Parathyroid adenoma (tissue), 2 donors: ENCODE data around the gene ELP4.

Source experiments
- H2AFZ ChIP-seq: fragments of 300-600 bp; sonication (generic); one replicate; pipeline ENCODE4 v1.7.0; 2017; ENCODE audit warnings: antibody characterized with exemption, mild to moderate bottlenecking
- H3K27ac ChIP-seq: fragments of 300-600 bp; sonication (generic); one replicate; pipeline ENCODE4 v1.7.0; 2017
- H3K27me3 ChIP-seq: fragments of 300-600 bp; sonication (generic); one replicate; pipeline ENCODE4 v1.7.0; 2017; ENCODE audit warnings: low read length; ENCODE audit not compliant: control insufficient read depth, insufficient read depth
- H3K36me3 ChIP-seq: fragments of 300-600 bp; sonication (generic); one replicate; pipeline ENCODE4 v1.7.0; 2017; ENCODE audit warnings: low read length; ENCODE audit not compliant: control insufficient read depth, insufficient read depth
- H3K4me1 ChIP-seq: fragments of 300-600 bp; sonication (generic); one replicate; pipeline ENCODE4 v1.7.0; 2017; ENCODE audit warnings: control low read depth
- H3K4me2 ChIP-seq: fragments of 300-600 bp; sonication (generic); one replicate; pipeline ENCODE4 v1.7.0; 2017; ENCODE audit warnings: low read length
- H3K4me3 ChIP-seq: fragments of 300-600 bp; sonication (generic); one replicate; pipeline ENCODE4 v1.7.0; 2017; ENCODE audit warnings: low read depth, low read length
- H3K79me2 ChIP-seq: fragments of 300-600 bp; sonication (generic); one replicate; pipeline ENCODE4 v1.7.0; 2017; ENCODE audit warnings: control low read depth
- H3K9ac ChIP-seq: fragments of 300-600 bp; sonication (generic); one replicate; pipeline ENCODE4 v1.7.0; 2017; ENCODE audit warnings: mild to moderate bottlenecking
- H3K9me3 ChIP-seq: fragments of 300-600 bp; sonication (generic); one replicate; pipeline ENCODE4 v1.7.0; 2017; ENCODE audit warnings: low read length; ENCODE audit not compliant: control insufficient read depth
- CTCF ChIP-seq: fragments of 300-600 bp; sonication (generic); IDR thresholded peaks from one replicate; pipeline ENCODE4 v1.7.0; 2017; ENCODE audit warnings: antibody characterized with exemption, mild to moderate bottlenecking
- donor health status: primary hyperparathyroidism.

The ELP4 gene

GRCh38 chr11:31782257-31782656 is 272.7 kb downstream of the ELP4 start:
- TF ChIP-seq CTCF: no peak
- no peak overlapping the region for H3K4me3 ChIP-seq
- H3K4me2 ChIP-seq: no peak overlapping the region
- H3K9ac ChIP-seq: no peak overlapping the region
- no peaks in the 10 kb centered on the region for H3K27me3 ChIP-seq
- no peaks in the 10 kb centered on the region for H3K4me1 ChIP-seq
- no peaks in the 10 kb centered on the region for H3K9me3 ChIP-seq
- H3K27ac ChIP-seq: no peak overlapping the region
- no peak overlapping the region for H2AFZ ChIP-seq
- no peaks in the 10 kb centered on the region for H3K79me2 ChIP-seq
- H3K36me3 ChIP-seq: no peaks in the 10 kb centered on the region

GRCh38 chr11:31783252-31783651 is 273.7 kb downstream of the ELP4 start:
- no peaks in the 10 kb centered on the region for H3K27me3 ChIP-seq
- no peak for TF ChIP-seq CTCF
- H3K9ac ChIP-seq: no peak overlapping the region
- H3K4me2 ChIP-seq: no peak overlapping the region
- no peak overlapping the region for H3K4me3 ChIP-seq
- H3K36me3 ChIP-seq: no peaks in the 10 kb centered on the region
- no peak overlapping the region for H3K27ac ChIP-seq
- H3K9me3 ChIP-seq: no peaks in the 10 kb centered on the region
- H3K4me1 ChIP-seq: no peaks in the 10 kb centered on the region
- no peak overlapping the region for H2AFZ ChIP-seq
- H3K79me2 ChIP-seq: no peaks in the 10 kb centered on the region

DNA sequence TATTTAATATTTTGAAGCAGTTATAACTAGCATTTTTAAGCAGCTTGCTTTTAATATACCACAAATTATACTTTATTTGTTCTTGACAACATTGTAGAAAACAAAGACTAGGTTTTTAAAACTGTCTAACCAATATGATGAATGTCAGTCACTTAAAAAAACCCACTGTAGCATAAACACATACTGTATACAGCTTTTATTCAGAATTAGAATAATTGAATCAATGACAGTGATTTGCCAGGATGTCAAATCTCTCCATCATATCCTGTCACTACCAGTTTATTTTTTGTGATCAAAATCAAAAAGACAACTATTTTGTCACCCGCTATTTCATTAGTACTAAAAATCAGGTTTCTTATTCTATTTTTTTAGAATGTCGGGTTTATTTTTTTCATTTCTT is 275.0 kb downstream of the ELP4 start:
- Histone ChIP-seq H3K4me3 (no peak overlapping the region), H3K9ac (no peak overlapping the region), H2AFZ (no peak overlapping the region), H3K4me1 (no peaks in the 10 kb centered on the region), H3K27me3 (no peaks in the 10 kb centered on the region), H3K36me3 (no peaks in the 10 kb centered on the region), H3K27ac (no peak overlapping the region), H3K79me2 (no peaks in the 10 kb centered on the region), H3K9me3 (no peaks in the 10 kb centered on the region), H3K4me2 (no peak overlapping the region)
- no peak for TF ChIP-seq CTCF

- Histone ChIP-seq H3K9me3 (no peaks in the 10 kb centered on the region), H3K27ac (no peak overlapping the region), H3K27me3 (no peaks in the 10 kb centered on the region), H3K4me1 (no peaks in the 10 kb centered on the region), H3K9ac (no peak overlapping the region), H3K79me2 (no peaks in the 10 kb centered on the region), H2AFZ (no peak overlapping the region), H3K4me2 (no peak overlapping the region), H3K36me3 (no peaks in the 10 kb centered on the region), H3K4me3 (no peak overlapping the region)
- TF ChIP-seq CTCF: no peak
These were observed 277.6 kb downstream of the ELP4 start for GRCh38 chr11:31786996-31787685.

- H3K36me3 ChIP-seq: no peaks in the 10 kb centered on the region
- no peak overlapping the region for H2AFZ ChIP-seq
- H3K9ac ChIP-seq: no peak overlapping the region
- H3K79me2 ChIP-seq: no peaks in the 10 kb centered on the region
- TF ChIP-seq CTCF: no peak
- H3K4me3 ChIP-seq: no peak overlapping the region
- H3K9me3 ChIP-seq: no peaks in the 10 kb centered on the region
- no peaks in the 10 kb centered on the region for H3K27me3 ChIP-seq
- H3K4me2 ChIP-seq: no peak overlapping the region
- H3K27ac ChIP-seq: no peak overlapping the region
- H3K4me1 ChIP-seq: no peaks in the 10 kb centered on the region
These were observed 278.5 kb downstream of the ELP4 start for GRCh38 chr11:31788085-31788484.
